ENCODE data around the gene SYCP3.

- no peak for TF ChIP-seq CTCF (IDR thresholded peaks at IDR 0.05)
- no peak for TF ChIP-seq POLR2A (IDR thresholded peaks at IDR 0.05)
Measured at GRCh38 chr12:101775816-101776215, 36.6 kb upstream of the SYCP3 start.

Data from tibial nerve (tissue), 3 donors.